PC-3 (cell line): ENCODE measurements around the gene AS3MT. TPM values are rescaled to one million over a fixed set of nuclear protein-coding genes. Genes with fewer than 3 reads are reported as not detected.
"Not testable (repeated sequence)": the region's sequence is repeated elsewhere in the genome, so short reads cannot be mapped to it uniquely, and the experiment has no call there.

ENCODE experiments used
- ATAC-seq: fragments of 200-7000 bp; cut with Tn5 transposase; 2 replicates; pipeline ENCODE4 v1.9.1; 2020; ENCODE audit warnings: mild to moderate bottlenecking, moderate library complexity
- BruUV-seq: library from RNA; stranded (reverse); fragments of 400-500 nt; replicated peaks from 2 replicates; lab custom pipeline; 2021; lab: Mats Ljungman, UMichigan
- CTCF ChIA-PET: fragments of 300-600 bp; sonication (Branson Sonifier 250); formaldehyde crosslinking; loops from one replicate; lab custom pipeline; 2022; ENCODE audit warnings: antibody characterized with exemption; lab: Charles Lee
- POLR2A ChIA-PET: fragments of 300-600 bp; sonication (Branson Sonifier 250); formaldehyde crosslinking; loops from one replicate; lab custom pipeline; 2022; ENCODE audit warnings: antibody characterized with exemption; ENCODE audit not compliant: unreplicated experiment; lab: Charles Lee
- DNase-seq: peaks from one replicate; pipeline ENCODE4 v3.0.0-alpha.2; 2015
- H2AFZ ChIP-seq: fragments of 300-600 bp; sonication (generic); 2 replicates; pipeline ENCODE4 v1.6.0; 2016; ENCODE audit warnings: antibody characterized with exemption, low read length
- H3F3A ChIP-seq: fragments of 300-600 bp; sonication (generic); one replicate; pipeline ENCODE4 v1.6.0; 2017; ENCODE audit warnings: antibody characterized with exemption, low read length, control low read depth, mild to moderate bottlenecking; ENCODE audit not compliant: unreplicated experiment
- H3K27ac ChIP-seq: fragments of 300-600 bp; sonication (generic); 2 replicates; pipeline ENCODE4 v1.5.1; 2016; ENCODE audit warnings: mild to moderate bottlenecking, low read length
- H3K27me3 ChIP-seq: fragments of 300-600 bp; sonication (generic); 2 replicates; pipeline ENCODE4 v1.6.1; 2016; ENCODE audit warnings: low read length, mixed read lengths
- H3K36me3 ChIP-seq: fragments of 300-600 bp; sonication (generic); 2 replicates; pipeline ENCODE4 v1.6.1; 2016; ENCODE audit warnings: low read depth, mixed run types, low read length, mixed read lengths
- H3K4me1 ChIP-seq: fragments of 300-600 bp; sonication (generic); 2 replicates; pipeline ENCODE4 v1.5.1; 2016; ENCODE audit warnings: low read length; ENCODE audit not compliant: insufficient read depth
- H3K4me2 ChIP-seq: fragments of 300-600 bp; sonication (generic); 2 replicates; pipeline ENCODE4 v1.6.0; 2016; ENCODE audit warnings: low read length
- H3K4me3 ChIP-seq: fragments of 300-600 bp; sonication (generic); 2 replicates; pipeline ENCODE4 v1.5.1; 2016; ENCODE audit warnings: mild to moderate bottlenecking, low read length, mixed read lengths
- H3K79me2 ChIP-seq: fragments of 300-600 bp; sonication (generic); 2 replicates; pipeline ENCODE4 v1.6.1; 2017; ENCODE audit warnings: low read length, mixed read lengths
- H3K9ac ChIP-seq: fragments of 300-600 bp; sonication (generic); 2 replicates; pipeline ENCODE4 v1.6.0; 2016; ENCODE audit warnings: mild to moderate bottlenecking, low read length
- H3K9me2 ChIP-seq: fragments of 300-600 bp; sonication (generic); replicated peaks from 2 replicates; pipeline ENCODE4 v1.6.1; 2016; ENCODE audit warnings: mixed run types, low read length, mixed read lengths
- H3K9me3 ChIP-seq: fragments of 300-600 bp; sonication (generic); 2 replicates; pipeline ENCODE4 v1.6.1; 2016; ENCODE audit warnings: low read length, mixed read lengths
- H4K20me1 ChIP-seq: fragments of 300-600 bp; sonication (generic); 2 replicates; pipeline ENCODE4 v1.6.1; 2016; ENCODE audit warnings: low read length, mixed read lengths
- EZH2 ChIP-seq: fragments of 300-600 bp; sonication (generic); IDR thresholded peaks from one replicate; pipeline ENCODE4 v1.6.1; 2017; ENCODE audit warnings: antibody characterized with exemption, mild to moderate bottlenecking, low read length; ENCODE audit not compliant: unreplicated experiment
- EZH2phosphoT487 ChIP-seq: fragments of 300-600 bp; sonication (generic); IDR thresholded peaks from 2 replicates; pipeline ENCODE4 v1.6.1; 2018; ENCODE audit warnings: mild to moderate bottlenecking, antibody characterized with exemption, low read length, borderline replicate concordance
- intact Hi-C: fragments of 100-400 bp; cut with micrococcal nuclease; formaldehyde crosslinking; loops from 2 replicates; pipeline ENCODE4 v1.9.0; 2023
- total RNA-seq: library from RNA; depleted of rRNA; stranded (reverse); fragments of >200 nt; gene quantifications from 2 replicates; pipeline ENCODE4 v1.2.3, GENCODE V29; 2014
- TF ChIP-seq, protein P1 (sequence below): fragments of 300-600 bp; sonication (generic); conservative IDR thresholded peaks from 2 replicates; pipeline ENCODE4 v1.5.1; 2017; ENCODE audit warnings: antibody characterized with exemption, low read depth, mild to moderate bottlenecking, low read length

Gene AS3MT
- total RNA-seq, 1 experiment from 2014 or later, result 3.5 TPM

DNA sequence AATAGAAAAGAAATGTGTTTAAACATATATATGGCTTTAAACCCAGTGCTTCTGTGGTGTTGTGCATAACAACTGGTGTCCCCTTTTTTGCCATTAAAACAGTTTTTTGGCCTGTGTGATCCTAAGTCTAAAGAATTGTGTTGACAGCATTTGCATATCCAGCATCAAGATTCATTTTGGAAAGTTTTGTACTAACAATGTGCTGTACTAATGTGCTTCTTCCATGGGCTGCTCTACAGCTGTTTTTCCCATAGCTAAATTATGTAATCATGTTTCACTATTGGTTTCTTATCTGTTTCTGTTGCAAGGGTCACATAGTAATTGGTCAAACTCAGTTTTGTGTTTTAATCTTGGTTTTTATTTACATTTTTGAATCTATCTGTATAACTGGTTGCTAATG, 54.3 kb downstream of the AS3MT start:
- BruUV-seq, result no TSS peak
- Histone ChIP-seq H3K27ac (no peak overlapping the region), H2AFZ (no peak overlapping the region), H3K9ac (no peak overlapping the region), H3K4me1 (peaks cover 22% of the 10 kb centered on the region), H3K36me3 (no peaks in the 10 kb centered on the region), H3K27me3 (no peaks in the 10 kb centered on the region), H3K4me2 (no peak overlapping the region), H3F3A (no peaks in the 10 kb centered on the region), H3K4me3 (no peak overlapping the region), H3K9me2 (no peaks in the 10 kb centered on the region), H4K20me1 (no peaks in the 10 kb centered on the region), H3K79me2 (peaks cover 22% of the 10 kb centered on the region), H3K9me3 (no peaks in the 10 kb centered on the region)
- DNase-seq (no peak), ATAC-seq (no peak)
- ChIA-PET POLR2A (no interaction called here), CTCF (no interaction called here)
- TF ChIP-seq EZH2 (no peak), EZH2phosphoT487 (no peak)
- TF ChIP-seq, protein P1, sequence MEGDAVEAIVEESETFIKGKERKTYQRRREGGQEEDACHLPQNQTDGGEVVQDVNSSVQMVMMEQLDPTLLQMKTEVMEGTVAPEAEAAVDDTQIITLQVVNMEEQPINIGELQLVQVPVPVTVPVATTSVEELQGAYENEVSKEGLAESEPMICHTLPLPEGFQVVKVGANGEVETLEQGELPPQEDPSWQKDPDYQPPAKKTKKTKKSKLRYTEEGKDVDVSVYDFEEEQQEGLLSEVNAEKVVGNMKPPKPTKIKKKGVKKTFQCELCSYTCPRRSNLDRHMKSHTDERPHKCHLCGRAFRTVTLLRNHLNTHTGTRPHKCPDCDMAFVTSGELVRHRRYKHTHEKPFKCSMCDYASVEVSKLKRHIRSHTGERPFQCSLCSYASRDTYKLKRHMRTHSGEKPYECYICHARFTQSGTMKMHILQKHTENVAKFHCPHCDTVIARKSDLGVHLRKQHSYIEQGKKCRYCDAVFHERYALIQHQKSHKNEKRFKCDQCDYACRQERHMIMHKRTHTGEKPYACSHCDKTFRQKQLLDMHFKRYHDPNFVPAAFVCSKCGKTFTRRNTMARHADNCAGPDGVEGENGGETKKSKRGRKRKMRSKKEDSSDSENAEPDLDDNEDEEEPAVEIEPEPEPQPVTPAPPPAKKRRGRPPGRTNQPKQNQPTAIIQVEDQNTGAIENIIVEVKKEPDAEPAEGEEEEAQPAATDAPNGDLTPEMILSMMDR, result no peak
- intact Hi-C loops, result loop anchor here (10.0 kb wide), 1 partner anchor 61 kb away; no protein-coding TSS in a partner anchor

DNA sequence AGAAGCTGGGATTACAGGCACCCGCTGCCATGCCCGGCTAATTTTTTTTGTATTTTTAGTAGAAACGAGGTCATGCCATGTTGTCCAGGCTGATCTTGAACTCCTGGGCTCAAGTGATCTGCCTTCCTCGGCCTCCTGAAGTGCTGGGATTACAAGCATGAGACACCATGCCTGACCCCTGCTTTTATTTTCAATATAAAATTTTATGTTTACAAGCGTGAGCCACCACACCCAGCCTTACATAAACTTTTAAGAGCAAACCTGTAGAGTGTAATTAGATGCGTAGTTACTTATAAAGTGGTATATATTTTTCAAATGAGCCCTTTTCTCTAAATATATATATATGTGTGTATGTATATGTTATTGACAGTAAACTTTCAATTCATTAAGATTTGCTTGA, 57.6 kb downstream of the AS3MT start:
- no peaks in the 10 kb centered on the region for H4K20me1 ChIP-seq
- H3K4me3 ChIP-seq, result no peak overlapping the region
- no peaks in the 10 kb centered on the region for H3K36me3 ChIP-seq
- BruUV-seq, result no TSS peak
- no peak overlapping the region for H3K4me2 ChIP-seq
- H3F3A ChIP-seq, result no peaks in the 10 kb centered on the region
- H3K79me2 ChIP-seq, result no peaks in the 10 kb centered on the region
- no peak overlapping the region for H2AFZ ChIP-seq
- ATAC-seq, result no peak
- no peaks in the 10 kb centered on the region for H3K9me2 ChIP-seq
- intact Hi-C loops, result loop anchor here (10.0 kb wide), 1 partner anchor 58 kb away; no protein-coding TSS in a partner anchor
- H3K9me3 ChIP-seq, result no peaks in the 10 kb centered on the region
- H3K4me1 ChIP-seq, result no peaks in the 10 kb centered on the region
- POLR2A ChIA-PET, result no interaction called here
- TF ChIP-seq, protein P1, result no peak
- no peak for TF ChIP-seq EZH2phosphoT487
- TF ChIP-seq EZH2, result no peak
- no peak overlapping the region for H3K9ac ChIP-seq
- no peak for DNase-seq
- CTCF ChIA-PET, result no interaction called here
- H3K27me3 ChIP-seq, result no peaks in the 10 kb centered on the region
- H3K27ac ChIP-seq, result no peak overlapping the region

DNA sequence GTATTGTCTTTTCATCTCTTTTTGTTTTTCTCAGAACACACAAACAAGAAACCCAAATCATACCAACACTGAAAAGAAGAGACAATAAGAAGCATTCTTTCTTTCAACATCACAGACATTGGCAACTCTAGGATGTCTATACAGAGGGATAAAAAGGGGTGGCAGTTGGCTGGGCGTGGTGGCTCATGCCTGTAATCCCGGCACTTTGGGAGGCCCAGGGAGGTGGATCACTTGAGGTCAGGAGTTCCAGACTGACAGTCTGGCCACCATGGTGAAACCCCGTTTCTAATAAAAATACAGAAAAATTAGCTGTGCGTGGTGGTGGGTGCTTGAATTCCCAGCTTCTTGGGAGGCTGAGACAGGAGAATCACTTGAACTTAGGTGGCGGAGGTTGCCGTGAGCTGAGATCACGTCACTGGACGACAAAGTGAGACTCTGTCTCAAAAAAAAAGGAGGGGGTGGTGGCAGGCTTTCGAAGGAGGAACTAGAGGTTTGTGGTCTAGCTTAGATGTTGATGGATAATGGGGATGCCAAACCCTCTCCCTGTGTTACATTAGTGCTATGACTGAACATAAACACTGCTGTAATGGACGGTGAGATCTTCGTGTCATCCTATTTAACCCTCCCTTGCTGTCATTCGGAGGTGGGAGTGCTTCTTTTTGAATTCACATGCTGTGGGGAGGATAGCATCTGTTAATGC, 58.2 kb downstream of the AS3MT start:
- ChIA-PET CTCF (no interaction called here), POLR2A (no interaction called here)
- Histone ChIP-seq H3K4me3 (no peak overlapping the region), H3K9me2 (no peaks in the 10 kb centered on the region), H3K36me3 (no peaks in the 10 kb centered on the region), H3K27ac (no peak overlapping the region), H3K4me2 (no peak overlapping the region), H3K79me2 (no peaks in the 10 kb centered on the region), H2AFZ (no peak overlapping the region), H3K4me1 (no peaks in the 10 kb centered on the region), H4K20me1 (no peaks in the 10 kb centered on the region), H3F3A (no peaks in the 10 kb centered on the region), H3K9me3 (no peaks in the 10 kb centered on the region), H3K27me3 (no peaks in the 10 kb centered on the region), H3K9ac (no peak overlapping the region)
- no peak for DNase-seq
- no TSS peak for BruUV-seq
- intact Hi-C loops, result loop anchor here (10.0 kb wide), 1 partner anchor 57 kb away; no protein-coding TSS in a partner anchor
- TF ChIP-seq EZH2phosphoT487 (no peak), EZH2 (no peak)
- TF ChIP-seq, protein P1, result no peak
- no peak for ATAC-seq

DNA sequence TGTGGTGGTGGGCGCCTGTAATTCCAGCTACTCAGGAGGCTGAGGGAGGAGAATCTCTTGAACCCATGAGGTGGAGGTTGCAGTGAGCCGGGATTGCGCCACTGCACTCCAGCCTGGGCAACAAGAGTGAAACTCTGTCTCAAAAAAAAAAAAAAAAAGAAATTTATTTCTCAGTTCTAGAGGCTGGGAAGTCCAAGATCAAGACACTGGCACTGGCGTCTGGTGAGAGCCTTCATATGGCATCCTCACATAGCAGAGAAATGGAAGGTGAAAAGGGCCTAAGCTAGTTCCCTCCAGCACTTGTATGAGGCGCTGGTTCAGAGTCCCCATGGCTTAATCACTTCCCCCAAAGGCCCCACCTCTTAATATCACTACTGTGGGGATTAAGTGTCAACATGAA, 59.2 kb downstream of the AS3MT start:
- H3K9me2 ChIP-seq, POLR2A ChIA-PET, BruUV-seq, H4K20me1 ChIP-seq, H3K27ac ChIP-seq, H3K4me2 ChIP-seq, H3K79me2 ChIP-seq, H2AFZ ChIP-seq, H3F3A ChIP-seq, H3K9me3 ChIP-seq, H3K4me1 ChIP-seq, H3K4me3 ChIP-seq, H3K27me3 ChIP-seq, ATAC-seq, DNase-seq, H3K9ac ChIP-seq, H3K36me3 ChIP-seq, CTCF ChIA-PET: not testable (repeated sequence)
- intact Hi-C loops, result loop anchor here (10.0 kb wide), 1 partner anchor 56 kb away; no protein-coding TSS in a partner anchor
